Upper lobe of left lung (tissue), 6 donors: ENCODE data around the gene IRF8. TPM values are rescaled to one million over a fixed set of nuclear protein-coding genes. Genes with fewer than 3 reads are reported as not detected.

Experiments used
- ATAC-seq, 2 donors: fragments of 200-7000 bp; cut with Tn5 transposase; one replicate each; pipeline ENCODE4 v1.9.1; 2022; ENCODE audit warnings: mild to moderate bottlenecking in 2 of 2, moderate library complexity in 2 of 2; ENCODE audit not compliant: low FRiP score in 2 of 2
- DNase-seq, 2 donors: peaks; one replicate each; pipeline ENCODE4 v3.0.0-alpha.2; 2019 to 2020
- H3K27ac ChIP-seq, 4 donors: fragments of 200-600 bp; sonication (generic); one replicate each; pipeline ENCODE4 v1.5.1; 2016 to 2019
- H3K27me3 ChIP-seq, 4 donors: fragments of 200-600 bp; sonication (generic); one replicate each; pipeline ENCODE4 v1.5.1; 2017 to 2019
- H3K36me3 ChIP-seq, 4 donors: fragments of 200-600 bp; sonication (generic); one replicate each; pipeline ENCODE4 v1.5.1; 2016 to 2019
- H3K4me1 ChIP-seq, 4 donors: fragments of 200-600 bp; sonication (generic); one replicate each; pipeline ENCODE4 v1.5.1; 2018 to 2019
- H3K4me3 ChIP-seq, 4 donors: fragments of 200-600 bp; sonication (generic); one replicate each; pipeline ENCODE4 v1.5.1; 2017 to 2019; ENCODE audit warnings: mild to moderate bottlenecking in 2 of 4, moderate library complexity in 1 of 4
- H3K9me3 ChIP-seq, 4 donors: fragments of 200-600 bp; sonication (generic); one replicate each; pipeline ENCODE4 v1.5.1; 2018 to 2019
- EP300 ChIP-seq, 4 donors: sonication (generic); formaldehyde crosslinking; IDR thresholded peaks; one replicate each; pipeline ENCODE4 v1.5.1; 2017; ENCODE audit warnings: antibody characterized with exemption in 4 of 4, control low read depth in 2 of 4
- POLR2A ChIP-seq, 4 donors: fragments of 450-650 bp; IDR thresholded peaks; one replicate each; pipeline ENCODE4 v1.5.1; 2016 to 2017; ENCODE audit warnings: antibody characterized with exemption in 4 of 4, mild to moderate bottlenecking in 2 of 4
- POLR2AphosphoS5 ChIP-seq, 2 donors: sonication (generic); formaldehyde crosslinking; IDR thresholded peaks; one replicate each; pipeline ENCODE4 v1.5.1; 2017; ENCODE audit warnings: antibody characterized with exemption in 2 of 2
- WGBS, 2 donors: methylation state at CpG; one replicate each; pipeline ENCODE4 v1.1.5; 2017 to 2018; 5-methylcytosine and 5-hydroxymethylcytosine counted together
- total RNA-seq, 6 donors: library from RNA; depleted of rRNA in 4 of 6; stranded (reverse); fragments of >200 nt in 4 of 6; gene quantifications; one replicate each; pipeline versions ENCODE4 v1.1.0 to v1.2.1, GENCODE V29; 2016 to 2021
- TF ChIP-seq, protein P1 (sequence below), 6 experiments: fragments of 450-650 bp in 4 of 6; fragments of 200-600 bp in 2 of 6; sonication (generic) in 2 of 6; IDR thresholded peaks; one replicate each; pipeline ENCODE4 v1.5.1; 2016 to 2019; ENCODE audit warnings: antibody characterized with exemption in 6 of 6
- donor health status: DM: no; HTN: no; CAD: no; lungs with moderate emphysema.
- donor health status: DM: no; HTN: yes; CAD: no; lungs with severe emphysema.

Gene IRF8
- total RNA-seq, 6 donors from 2014 or later: 41.5 to 141 (median 72.8) TPM

DNA sequence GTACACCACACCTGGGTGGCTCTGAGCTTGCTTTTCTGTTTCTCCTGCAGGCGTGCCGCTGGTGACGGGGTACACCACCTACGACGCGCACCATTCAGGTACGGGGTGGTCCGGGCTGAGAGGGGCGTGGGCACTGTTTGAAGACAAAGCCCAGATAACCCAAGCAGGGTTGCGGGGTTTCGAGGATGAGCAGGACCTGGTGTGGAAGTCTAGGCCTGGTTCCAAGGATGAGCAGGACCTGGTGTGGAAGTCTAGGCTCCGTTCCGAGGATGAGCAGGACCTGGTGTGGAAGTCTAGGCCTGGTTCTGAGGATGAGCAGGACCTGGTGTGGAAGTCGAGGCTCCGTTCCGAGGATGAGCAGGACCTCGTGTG, 15.4 kb downstream of the IRF8 start:
- DNase-seq (no peak), ATAC-seq (no peak)
- Histone ChIP-seq H3K9me3 (no peaks in the 10 kb centered on the region), H3K36me3 (peaks cover 0 to 7% (median 3%) of the 10 kb centered on the region in 4 donors), H3K27me3 (no peaks in the 10 kb centered on the region), H3K4me1 (peaks cover 13 to 45% (median 24%) of the 10 kb centered on the region in 4 donors), H3K4me3 (no peak overlapping the region), H3K27ac (peak overlapping the region in 1 of 4 donors; percentile 38)
- 96 to 97% methylated on average over 17 of the region's 17 CpGs for WGBS, 2 donors
- no peak for TF ChIP-seq POLR2AphosphoS5 (IDR thresholded peaks at IDR 0.05)
- no peak for TF ChIP-seq EP300 (IDR thresholded peaks at IDR 0.05)
- TF ChIP-seq POLR2A (IDR thresholded peaks at IDR 0.05): no peak
- TF ChIP-seq, protein P1, sequence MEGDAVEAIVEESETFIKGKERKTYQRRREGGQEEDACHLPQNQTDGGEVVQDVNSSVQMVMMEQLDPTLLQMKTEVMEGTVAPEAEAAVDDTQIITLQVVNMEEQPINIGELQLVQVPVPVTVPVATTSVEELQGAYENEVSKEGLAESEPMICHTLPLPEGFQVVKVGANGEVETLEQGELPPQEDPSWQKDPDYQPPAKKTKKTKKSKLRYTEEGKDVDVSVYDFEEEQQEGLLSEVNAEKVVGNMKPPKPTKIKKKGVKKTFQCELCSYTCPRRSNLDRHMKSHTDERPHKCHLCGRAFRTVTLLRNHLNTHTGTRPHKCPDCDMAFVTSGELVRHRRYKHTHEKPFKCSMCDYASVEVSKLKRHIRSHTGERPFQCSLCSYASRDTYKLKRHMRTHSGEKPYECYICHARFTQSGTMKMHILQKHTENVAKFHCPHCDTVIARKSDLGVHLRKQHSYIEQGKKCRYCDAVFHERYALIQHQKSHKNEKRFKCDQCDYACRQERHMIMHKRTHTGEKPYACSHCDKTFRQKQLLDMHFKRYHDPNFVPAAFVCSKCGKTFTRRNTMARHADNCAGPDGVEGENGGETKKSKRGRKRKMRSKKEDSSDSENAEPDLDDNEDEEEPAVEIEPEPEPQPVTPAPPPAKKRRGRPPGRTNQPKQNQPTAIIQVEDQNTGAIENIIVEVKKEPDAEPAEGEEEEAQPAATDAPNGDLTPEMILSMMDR (IDR thresholded peaks at IDR 0.05): no peak

DNA sequence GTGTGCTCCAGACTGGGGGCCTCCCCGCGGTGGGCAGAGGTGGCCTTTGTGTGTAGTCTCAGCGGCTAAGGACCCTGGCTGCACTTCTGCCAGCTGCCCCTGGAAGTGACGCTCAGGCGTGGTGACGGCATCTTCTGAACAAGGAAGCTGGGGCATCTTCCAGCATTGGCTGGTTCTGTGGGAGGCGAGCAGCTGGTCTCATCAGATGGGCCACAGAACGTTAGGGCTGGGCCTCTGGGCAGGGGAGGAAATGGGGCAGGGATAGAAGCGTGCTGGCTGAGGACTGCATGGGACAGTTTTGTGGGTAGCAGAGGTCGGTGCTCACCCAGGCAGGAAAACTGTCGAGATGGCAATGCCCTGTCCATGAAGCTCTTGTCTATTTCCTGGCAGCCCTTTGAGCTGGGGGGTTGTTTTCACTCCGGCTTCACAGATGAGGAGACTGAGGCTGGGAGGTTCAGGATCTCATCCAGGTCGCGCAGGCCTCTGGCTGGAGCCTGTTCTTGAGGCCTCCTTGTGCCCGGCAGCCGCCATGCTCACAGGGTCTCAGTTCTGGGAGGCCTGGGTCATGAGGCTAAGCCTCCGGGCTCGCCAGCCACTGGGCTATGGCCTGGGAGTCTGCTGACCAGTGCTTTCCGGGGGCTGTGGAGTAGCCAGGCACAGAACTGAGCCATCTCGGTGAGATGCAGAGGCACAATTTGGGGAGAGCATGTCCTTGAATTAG, 16.3 kb downstream of the IRF8 start:
- TF ChIP-seq POLR2AphosphoS5 (IDR thresholded peaks at IDR 0.05) (no peak), EP300 (IDR thresholded peaks at IDR 0.05) (no peak)
- no peaks in the 10 kb centered on the region for H3K9me3 ChIP-seq
- ATAC-seq (no peak), DNase-seq (no peak)
- peaks cover 13 to 41% (median 24%) of the 10 kb centered on the region in 4 donors for H3K4me1 ChIP-seq
- no peaks in the 10 kb centered on the region for H3K27me3 ChIP-seq
- peaks cover 0 to 7% (median 4%) of the 10 kb centered on the region in 4 donors for H3K36me3 ChIP-seq
- WGBS, 2 donors: 83% methylated on average over 7 to 20 of the region's 20 CpGs
- H3K27ac ChIP-seq: no peak overlapping the region
- H3K4me3 ChIP-seq: no peak overlapping the region

DNA sequence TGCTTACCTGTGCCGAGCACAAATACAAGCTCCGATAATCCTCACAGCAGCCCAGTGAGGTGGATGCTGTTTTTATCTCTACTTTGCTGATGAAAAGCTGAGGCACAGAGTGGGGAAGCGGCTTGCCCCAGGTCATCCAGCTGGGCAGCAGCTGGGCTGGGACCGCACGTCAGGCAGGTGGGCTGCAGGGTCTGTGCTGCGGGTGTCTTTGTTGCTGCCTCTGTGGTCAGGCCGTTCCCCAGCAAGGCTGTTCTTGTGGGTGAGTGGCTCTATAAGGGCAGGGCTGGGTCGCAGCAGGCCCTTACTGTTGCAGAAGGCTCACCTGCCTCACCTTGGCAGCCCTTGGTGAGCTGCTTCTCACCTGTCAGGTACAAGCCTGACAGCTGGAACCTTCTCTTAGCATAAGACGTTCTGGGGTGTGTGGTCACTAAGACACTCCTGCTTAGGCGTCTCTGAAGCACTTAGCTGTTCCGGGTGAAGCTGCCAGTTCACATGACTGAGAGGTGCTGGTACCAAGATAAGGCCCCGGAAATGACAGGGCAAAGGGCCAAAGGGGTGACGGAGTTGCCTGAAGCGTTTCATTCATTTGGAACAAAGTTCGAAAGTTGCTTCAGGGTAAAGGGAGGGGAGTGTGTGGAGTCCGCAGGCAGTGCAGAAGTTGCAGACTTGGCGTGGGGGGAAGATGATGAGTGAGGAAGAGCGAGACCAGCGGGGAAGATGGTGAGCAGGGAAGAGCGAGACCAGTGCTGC, 17.4 kb downstream of the IRF8 start:
- peak; percentile 57 to 79 for ATAC-seq

DNA sequence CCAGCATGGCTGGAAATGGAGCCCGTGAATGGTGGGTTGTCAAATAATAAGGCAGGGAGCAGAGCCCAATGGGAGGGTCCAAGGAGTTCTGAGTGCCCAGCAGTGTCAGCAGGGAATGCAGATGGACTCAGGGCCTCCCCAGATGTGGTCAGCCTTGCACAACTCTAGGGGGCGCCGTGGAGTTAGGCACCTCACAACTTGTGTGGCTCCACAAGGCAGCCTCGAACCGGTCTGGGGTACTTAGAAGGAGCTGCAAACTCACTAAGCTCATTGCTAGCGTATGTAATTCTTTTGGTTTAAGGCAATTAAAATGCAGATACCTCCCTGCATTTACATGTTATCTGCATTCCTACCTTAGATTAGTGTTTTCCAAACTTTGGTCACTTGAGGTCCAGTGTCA, 18.1 kb downstream of the IRF8 start:
- no peak for ATAC-seq
- WGBS, 2 donors: 86 to 92% methylated on average over 6 of the region's 6 CpGs
- Histone ChIP-seq H3K4me1 (peaks cover 6 to 36% (median 21%) of the 10 kb centered on the region in 4 donors), H3K36me3 (peaks cover 0 to 9% (median 4%) of the 10 kb centered on the region in 4 donors), H3K27me3 (no peaks in the 10 kb centered on the region), H3K27ac (no peak overlapping the region), H3K4me3 (no peak overlapping the region), H3K9me3 (no peaks in the 10 kb centered on the region)
- DNase-seq: no peak
- TF ChIP-seq POLR2A (IDR thresholded peaks at IDR 0.05) (no peak), POLR2AphosphoS5 (IDR thresholded peaks at IDR 0.05) (no peak), EP300 (IDR thresholded peaks at IDR 0.05) (no peak)
- TF ChIP-seq, protein P1 (IDR thresholded peaks at IDR 0.05): no peak

More for the DNA sequence above, 17.4 kb downstream of the IRF8 start:
- Histone ChIP-seq H3K27me3 (no peaks in the 10 kb centered on the region), H3K4me1 (peaks cover 10 to 41% (median 24%) of the 10 kb centered on the region in 4 donors), H3K9me3 (no peaks in the 10 kb centered on the region), H3K27ac (peak overlapping the region in 3 of 4 donors; percentile 45 to 57 (median 53)), H3K36me3 (peaks cover 0 to 9% (median 4%) of the 10 kb centered on the region in 4 donors), H3K4me3 (no peak overlapping the region)
- 36 to 46% methylated on average over 14 to 20 of the region's 20 CpGs for WGBS, 2 donors
- TF ChIP-seq POLR2A (IDR thresholded peaks at IDR 0.05) (peak in 1 of 4 donors; percentile 32), EP300 (IDR thresholded peaks at IDR 0.05) (peak in 2 of 4 donors; percentile 26 to 86), POLR2AphosphoS5 (IDR thresholded peaks at IDR 0.05) (peak; percentile 62 to 71)
- TF ChIP-seq, protein P1 (IDR thresholded peaks at IDR 0.05): no peak
- peak; percentile 69 to 93 for DNase-seq

DNA sequence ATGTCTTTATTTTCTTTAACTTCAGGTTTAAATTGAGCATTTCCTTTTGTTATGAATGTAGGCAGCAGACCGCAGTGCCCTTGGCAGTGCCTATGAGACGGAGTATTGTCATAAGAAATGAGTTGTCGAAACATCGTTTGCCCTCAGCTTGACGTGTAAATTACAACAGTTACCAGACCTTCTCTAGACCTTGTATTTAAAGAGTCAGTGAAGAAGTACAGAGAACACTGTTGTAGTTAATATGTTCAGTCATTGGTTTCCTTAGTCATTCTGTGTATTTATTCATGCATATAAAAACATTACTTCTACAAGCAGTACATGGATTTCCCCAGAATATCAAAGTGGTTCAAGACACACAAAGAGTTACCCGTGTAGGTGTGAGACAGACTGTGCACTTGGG, 19.0 kb downstream of the IRF8 start:
- no peak for ATAC-seq
- H3K4me1 ChIP-seq: peaks cover 6 to 27% (median 16%) of the 10 kb centered on the region in 4 donors
- no peaks in the 10 kb centered on the region for H3K27me3 ChIP-seq

More for the DNA sequence above, 19.0 kb downstream of the IRF8 start:
- Histone ChIP-seq H3K36me3 (peaks cover 0 to 9% (median 4%) of the 10 kb centered on the region in 4 donors), H3K9me3 (no peaks in the 10 kb centered on the region), H3K4me3 (no peak overlapping the region), H3K27ac (no peak overlapping the region)
- WGBS, 2 donors: 78 to 86% methylated on average over 6 of the region's 6 CpGs
- TF ChIP-seq EP300 (IDR thresholded peaks at IDR 0.05): no peak
- TF ChIP-seq POLR2AphosphoS5 (IDR thresholded peaks at IDR 0.05): no peak
- TF ChIP-seq, protein P1 (IDR thresholded peaks at IDR 0.05): no peak
- TF ChIP-seq POLR2A (IDR thresholded peaks at IDR 0.05): no peak
- DNase-seq: no peak
